Measurements from ENCODE around the gene AUH.

AUH gene

DNA sequence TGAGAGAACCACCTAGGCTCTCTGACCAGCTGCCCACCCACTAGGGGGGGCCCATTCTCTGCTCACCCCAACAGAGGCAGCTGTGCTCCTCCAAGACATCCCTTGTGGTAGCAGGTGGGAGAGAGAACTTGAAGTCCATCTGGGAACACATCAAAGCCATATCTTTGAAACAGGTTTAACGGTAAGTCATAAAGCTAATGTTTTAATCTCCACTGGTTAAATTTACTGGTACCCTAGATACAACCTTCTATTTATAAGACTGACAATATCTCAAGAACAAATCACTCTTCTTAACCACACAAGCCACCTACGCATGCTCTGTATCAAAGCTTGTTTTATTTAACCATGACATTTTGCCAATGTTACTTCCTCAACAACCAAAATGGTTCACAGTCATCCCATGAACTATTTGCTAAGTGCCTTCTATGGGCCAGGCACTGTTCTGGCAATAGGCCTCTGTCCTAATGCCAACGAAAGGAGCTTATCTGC lies 20.4 kb downstream of the AUH start:
- DNase-seq (ENCODE audit: extremely low read depth in 1 of 2, low read depth in 1 of 2): no peak

GRCh38 chr9:91340395-91340967 lies 21.2 kb downstream of the AUH start:
- no peak for DNase-seq (ENCODE audit: extremely low read depth in 1 of 2, low read depth in 1 of 2)

- DNase-seq (ENCODE audit: extremely low read depth in 1 of 2, low read depth in 1 of 2): no peak
Measured at GRCh38 chr9:91338681-91339080, 23.0 kb downstream of the AUH start.

DNA sequence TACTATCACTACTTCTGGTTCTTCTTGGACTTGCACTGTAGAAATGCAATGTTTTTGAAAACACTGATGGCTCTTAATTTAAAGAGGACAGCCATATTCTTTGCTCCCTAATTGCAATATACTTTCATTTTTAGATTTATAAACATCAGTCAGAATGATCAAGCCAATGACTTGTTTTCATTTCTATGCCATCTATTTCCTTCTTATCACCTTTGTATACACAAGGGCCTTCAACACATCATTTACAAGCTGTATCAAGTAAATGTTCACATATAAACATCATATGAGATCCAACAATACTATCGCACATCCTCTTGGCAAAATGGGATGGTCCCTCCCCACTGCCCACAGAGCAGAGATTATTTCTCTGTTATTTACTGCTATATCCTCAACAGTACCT lies 24.9 kb downstream of the AUH start:
- DNase-seq (ENCODE audit: extremely low read depth in 1 of 2, low read depth in 1 of 2): no peak

DNA sequence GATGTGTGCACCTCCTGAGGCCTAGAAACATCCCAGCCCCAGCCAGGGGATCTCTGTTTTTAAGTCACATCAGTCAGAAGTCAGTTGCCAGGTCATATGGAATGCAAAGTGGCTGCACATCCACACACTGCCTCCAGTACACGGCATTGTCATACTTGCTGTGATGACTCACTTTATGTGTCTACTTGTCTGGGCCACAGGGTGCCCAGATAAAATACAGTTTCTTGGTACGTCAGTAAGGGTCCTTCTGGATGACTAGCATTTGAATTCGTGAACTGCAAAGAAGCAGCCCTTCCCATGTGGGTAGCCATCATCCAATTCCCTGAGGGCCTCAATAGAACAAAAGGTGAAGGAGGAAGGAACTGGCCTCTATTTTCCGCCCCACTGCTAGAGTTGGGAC lies 27.7 kb downstream of the AUH start:
- no peak for DNase-seq (ENCODE audit: extremely low read depth in 1 of 2, low read depth in 1 of 2)

DNA sequence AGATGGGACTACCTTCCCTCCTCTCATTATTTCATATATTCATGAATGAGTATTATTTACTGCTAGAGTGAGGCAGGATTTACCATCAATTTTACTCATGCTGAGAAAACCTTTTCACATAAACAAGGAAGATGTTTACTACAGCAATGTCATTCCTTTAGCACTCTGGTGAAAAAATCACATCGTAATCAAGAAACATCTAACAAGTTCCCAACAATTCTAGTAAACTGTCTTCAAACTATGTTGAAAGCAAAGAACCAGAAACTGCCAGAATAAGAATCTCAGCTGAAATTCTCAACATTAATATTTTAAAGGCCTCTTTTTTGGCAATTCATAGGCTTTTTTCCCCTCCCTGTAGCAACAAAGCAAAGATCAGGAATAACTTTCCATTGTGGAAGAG lies 28.2 kb downstream of the AUH start:
- no peak for DNase-seq (ENCODE audit: extremely low read depth in 1 of 2, low read depth in 1 of 2)

- no peak for DNase-seq (ENCODE audit: extremely low read depth in 1 of 2, low read depth in 1 of 2)
Measured at GRCh38 chr9:91332546-91333231, 29.0 kb downstream of the AUH start.

GRCh38 chr9:91331849-91332248 lies 29.9 kb downstream of the AUH start:
- DNase-seq (ENCODE audit: extremely low read depth in 1 of 2, low read depth in 1 of 2): no peak

DNA sequence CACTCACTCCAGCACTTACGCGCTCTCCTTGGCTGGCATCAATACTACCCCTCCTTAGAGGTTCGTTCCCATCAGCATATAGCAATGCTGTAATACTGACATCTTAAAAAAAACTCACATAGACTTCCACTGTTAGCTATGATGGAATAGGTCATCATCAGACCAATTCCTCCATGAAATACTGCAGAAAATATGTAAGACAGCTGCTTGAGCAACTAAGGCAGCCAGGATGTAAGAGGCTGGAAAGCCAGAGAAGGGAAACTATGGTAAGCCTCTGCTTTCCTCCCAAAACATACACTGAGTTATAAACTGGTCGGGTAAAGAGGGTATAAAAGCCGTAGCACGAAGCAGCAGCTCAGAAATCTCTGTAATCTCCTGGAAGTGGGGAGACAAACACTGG lies 33.5 kb downstream of the AUH start:
- no peak for DNase-seq (ENCODE audit: extremely low read depth in 1 of 2, low read depth in 1 of 2)

GRCh38 chr9:91321691-91322090 lies 40.0 kb downstream of the AUH start:
- no peak for DNase-seq (ENCODE audit: extremely low read depth in 1 of 2, low read depth in 1 of 2)

DNA sequence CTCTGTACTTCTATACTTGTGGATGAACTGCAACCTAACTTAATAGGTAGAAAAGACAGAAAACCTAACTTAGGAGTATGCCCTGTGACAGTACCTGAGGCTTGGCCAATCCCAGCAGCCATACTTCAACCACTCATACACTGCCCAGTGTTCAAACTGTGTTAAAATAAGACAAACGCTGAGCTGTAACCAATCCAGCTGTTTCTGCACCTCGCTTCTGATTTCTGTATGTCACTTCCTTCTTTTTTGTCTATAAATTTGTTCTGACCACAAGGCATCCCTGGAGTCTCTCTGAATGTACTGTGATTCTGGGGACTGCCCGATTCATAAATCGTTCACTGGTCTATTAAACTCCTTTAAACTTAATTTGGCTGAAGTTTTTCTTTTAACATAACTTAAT lies 41.4 kb downstream of the AUH start:
- no peak for DNase-seq (ENCODE audit: extremely low read depth in 1 of 2, low read depth in 1 of 2)

- no peak for DNase-seq (ENCODE audit: extremely low read depth in 1 of 2, low read depth in 1 of 2)
Measured at GRCh38 chr9:91316093-91316492, 45.6 kb downstream of the AUH start.

GRCh38 chr9:91315191-91315590 lies 46.5 kb downstream of the AUH start:
- no peak for DNase-seq (ENCODE audit: extremely low read depth in 1 of 2, low read depth in 1 of 2)

GRCh38 chr9:91312717-91313325 lies 48.9 kb downstream of the AUH start:
- no peak for DNase-seq (ENCODE audit: extremely low read depth in 1 of 2, low read depth in 1 of 2)

DNA sequence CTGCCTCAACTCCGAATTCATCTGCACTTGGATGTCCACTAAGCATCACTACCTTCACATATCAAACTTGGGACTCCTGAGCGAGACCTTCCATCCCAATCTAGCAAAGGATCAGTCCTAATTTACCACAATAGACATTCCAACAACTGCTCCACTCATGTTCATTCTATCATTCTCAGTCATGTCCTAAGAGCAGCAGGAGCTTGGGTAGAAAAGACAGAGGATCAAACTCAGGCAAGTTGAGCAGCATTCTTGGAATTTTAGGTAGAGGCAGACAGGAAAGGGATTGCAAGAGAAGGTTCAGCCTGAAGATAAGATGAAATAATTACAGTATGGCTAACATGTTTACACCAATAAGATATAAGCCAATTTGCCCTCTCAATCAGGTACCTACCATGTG lies 51.7 kb downstream of the AUH start:
- DNase-seq (ENCODE audit: extremely low read depth in 1 of 2, low read depth in 1 of 2): no peak

- DNase-seq (ENCODE audit: extremely low read depth in 1 of 2, low read depth in 1 of 2): no peak
Measured at GRCh38 chr9:91308191-91308590, 53.5 kb downstream of the AUH start.

GRCh38 chr9:91307279-91307678 lies 54.4 kb downstream of the AUH start:
- no peak for DNase-seq (ENCODE audit: extremely low read depth in 1 of 2, low read depth in 1 of 2)

DNA sequence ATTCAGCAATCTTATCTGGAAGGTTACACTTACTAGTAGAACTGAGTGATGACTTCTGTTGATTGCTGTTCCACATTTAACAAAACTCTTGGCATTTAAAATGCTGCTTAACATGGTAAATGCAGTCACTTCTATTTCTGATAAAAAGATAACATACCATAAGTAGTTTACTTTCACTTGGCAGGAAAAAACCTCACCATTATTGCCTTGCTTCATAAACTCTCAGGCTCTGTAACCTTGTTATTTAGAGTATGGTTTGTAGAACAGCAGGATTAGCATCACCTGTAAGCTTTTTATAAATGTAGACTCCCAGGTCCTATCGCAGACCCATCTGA lies 55.5 kb downstream of the AUH start:
- DNase-seq (ENCODE audit: extremely low read depth in 1 of 2, low read depth in 1 of 2): no peak

GRCh38 chr9:91305596-91306295 lies 56.0 kb downstream of the AUH start:
- no peak for DNase-seq (ENCODE audit: extremely low read depth in 1 of 2, low read depth in 1 of 2)

DNA sequence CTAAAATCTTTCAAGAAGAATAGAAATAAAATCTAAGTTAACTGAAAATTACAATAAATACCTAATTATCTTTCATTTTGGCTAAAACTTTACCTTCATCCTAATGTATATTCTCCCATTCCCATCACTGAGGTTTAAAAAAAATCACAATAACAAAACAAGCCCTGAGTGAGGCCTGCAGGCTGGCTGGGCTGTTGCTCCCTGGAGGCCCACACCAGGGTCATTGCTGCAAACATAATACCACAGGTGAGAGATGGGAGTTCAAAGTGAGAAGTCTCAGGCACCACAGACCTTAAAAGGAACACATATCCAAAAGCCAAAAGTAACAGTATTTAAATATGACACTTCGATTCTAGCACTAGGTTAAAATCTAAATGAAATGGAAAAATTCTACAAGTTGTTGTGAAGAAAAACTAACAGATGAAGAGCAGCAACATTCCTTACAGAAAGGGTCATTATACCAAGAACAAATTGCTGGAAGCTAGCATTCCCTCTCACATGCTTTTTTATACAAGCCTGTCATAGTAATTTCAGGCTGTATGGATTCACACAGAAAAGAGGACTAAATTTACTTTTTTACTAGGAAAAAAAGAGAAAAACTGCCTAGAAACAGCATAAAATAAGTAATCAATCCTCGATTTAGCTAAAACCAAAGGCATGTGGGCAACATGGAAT lies 57.8 kb downstream of the AUH start:
- no peak for DNase-seq (ENCODE audit: extremely low read depth in 1 of 2, low read depth in 1 of 2)

- DNase-seq (ENCODE audit: extremely low read depth in 1 of 2, low read depth in 1 of 2): no peak
Measured at GRCh38 chr9:91302831-91303230, 58.9 kb downstream of the AUH start.
